ENCODE data around the gene KRT1.

- TF ChIP-seq POLR2AphosphoS5 (IDR thresholded peaks at IDR 0.05; ENCODE audit: low read depth, low read length), result no peak
- TF ChIP-seq TAF1 (IDR thresholded peaks at IDR 0.05; ENCODE audit: borderline replicate concordance, low read depth, low read length), result no peak
Measured at GRCh38 chr12:52657250-52657902, 22.8 kb downstream of the KRT1 start.
